GM12892 (cell line): ENCODE results near the gene CD300LG.
"Not testable (repeated sequence)": the region's sequence is repeated elsewhere in the genome, so short reads cannot be mapped to it uniquely, and the experiment has no call there.

Source experiments
- DNase-seq: peaks from one replicate; pipeline ENCODE4 v3.0.0; 2011; ENCODE audit not compliant: insufficient read length
- FAIRE-seq: peaks from 2 replicates; lab custom pipeline; 2011; peaks lifted over from hg19 to GRCh38; lab: Jason Lieb, UNC
- POLR2A ChIP-seq: IDR thresholded peaks from 2 replicates; pipeline ENCODE4 v1.6.1; 2011; ENCODE audit warnings: low read depth, low read length, control low read depth
- POLR2AphosphoS5 ChIP-seq: IDR thresholded peaks from 2 replicates; pipeline ENCODE4 v1.6.1; 2011; ENCODE audit warnings: low read depth, low read length, control low read depth
- TAF1 ChIP-seq: IDR thresholded peaks from 2 replicates; pipeline ENCODE4 v1.6.1; 2011; ENCODE audit warnings: low read depth, mild to moderate bottlenecking, control low read depth, low read length, borderline replicate concordance

CD300LG gene

GRCh38 chr17:43860077-43860725, 13.2 kb downstream of the CD300LG start:
- no peak for DNase-seq
- FAIRE-seq, result no peak
- TF ChIP-seq TAF1, result no peak
- no peak for TF ChIP-seq POLR2A
- TF ChIP-seq POLR2AphosphoS5, result no peak

GRCh38 chr17:43860927-43861622, 14.1 kb downstream of the CD300LG start:
- no peak for DNase-seq
- TF ChIP-seq TAF1 (no peak), POLR2AphosphoS5 (no peak), POLR2A (no peak)
- no peak for FAIRE-seq

GRCh38 chr17:43861960-43862359, 15.0 kb downstream of the CD300LG start:
- FAIRE-seq, result no peak

GRCh38 chr17:43864161-43864984, 17.4 kb downstream of the CD300LG start:
- FAIRE-seq (no peak), DNase-seq (no peak)
- no peak for TF ChIP-seq POLR2AphosphoS5
- TF ChIP-seq POLR2A, result no peak
- TF ChIP-seq TAF1, result no peak

More at GRCh38 chr17:43861960-43862359, 15.0 kb downstream of the CD300LG start:
- TF ChIP-seq TAF1 (no peak), POLR2A (no peak), POLR2AphosphoS5 (no peak)
- DNase-seq, result no peak

- FAIRE-seq (no peak), DNase-seq (no peak)
These were observed 21.4 kb downstream of the CD300LG start for GRCh38 chr17:43868226-43868994.

GRCh38 chr17:43869031-43869430, 22.1 kb downstream of the CD300LG start:
- DNase-seq, FAIRE-seq: not testable (repeated sequence)

More at GRCh38 chr17:43868226-43868994, 21.4 kb downstream of the CD300LG start:
- no peak for TF ChIP-seq POLR2A
- no peak for TF ChIP-seq POLR2AphosphoS5
- no peak for TF ChIP-seq TAF1

- TF ChIP-seq POLR2A (no peak), TAF1 (no peak), POLR2AphosphoS5 (no peak)
- no peak for DNase-seq
- no peak for FAIRE-seq
These were observed 25.1 kb downstream of the CD300LG start for GRCh38 chr17:43871946-43872690.

GRCh38 chr17:43873091-43873490, 26.1 kb downstream of the CD300LG start:
- TF ChIP-seq TAF1, result no peak
- no peak for TF ChIP-seq POLR2A
- TF ChIP-seq POLR2AphosphoS5, result no peak
- DNase-seq (no peak), FAIRE-seq (no peak)

GRCh38 chr17:43873815-43874214, 26.8 kb downstream of the CD300LG start:
- TF ChIP-seq POLR2A, result no peak
- FAIRE-seq, result no peak
- DNase-seq, result no peak

GRCh38 chr17:43874293-43874692, 27.3 kb downstream of the CD300LG start:
- DNase-seq (no peak), FAIRE-seq (no peak)
- TF ChIP-seq POLR2AphosphoS5 (no peak), POLR2A (no peak), TAF1 (no peak)
